Measurements from ENCODE around the gene SETBP1. TPM values are rescaled to one million over a fixed set of nuclear protein-coding genes. Genes with fewer than 3 reads are reported as not detected.

SETBP1 gene
- total and polyA plus RNA-seq, 8 donors = 19.7 to 27.5 (median 21.5) TPM

DNA sequence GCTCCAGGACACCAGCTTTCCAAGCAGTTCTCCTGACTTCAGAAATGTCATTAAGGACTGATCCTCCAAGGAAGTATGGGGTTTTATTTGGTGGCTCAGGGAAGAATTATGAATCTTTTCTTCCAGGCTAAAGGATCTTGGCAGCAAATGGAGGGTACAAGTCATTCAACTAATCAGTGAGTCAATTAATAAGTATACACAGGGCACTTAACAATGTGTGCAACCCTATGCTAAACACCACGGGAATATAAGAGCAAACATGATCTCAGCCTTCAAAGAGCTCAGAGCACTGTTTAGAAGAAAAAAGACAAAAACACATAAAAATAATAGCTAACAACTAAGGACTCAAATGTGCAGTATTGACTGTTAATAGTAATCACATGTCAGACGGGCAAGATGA lies 234.5 kb downstream of the SETBP1 start:
- H3K27me3 ChIP-seq = no peaks in the 10 kb centered on the region
- DNase-seq = no peak
- H3K36me3 ChIP-seq = no peaks in the 10 kb centered on the region
- no peaks in the 10 kb centered on the region for H3K9me3 ChIP-seq
- TF ChIP-seq CTCF (IDR thresholded peaks at IDR 0.05) = no peak
- H3K4me1 ChIP-seq = peaks cover 5 to 7% of the 10 kb centered on the region in 2 donors
- ATAC-seq = no peak
- intact Hi-C loops (cut with DNase I) = no loop called here
- H3K27ac ChIP-seq = no peak overlapping the region
- no peak overlapping the region for H3K4me3 ChIP-seq

GRCh38 chr18:44915661-44916060 lies 235.0 kb downstream of the SETBP1 start:
- no peaks in the 10 kb centered on the region for H3K9me3 ChIP-seq
- H3K27me3 ChIP-seq = no peaks in the 10 kb centered on the region
- DNase-seq = no peak
- H3K27ac ChIP-seq = no peak overlapping the region
- no peaks in the 10 kb centered on the region for H3K36me3 ChIP-seq
- TF ChIP-seq CTCF (IDR thresholded peaks at IDR 0.05) = no peak
- ATAC-seq = no peak
- intact Hi-C loops (cut with DNase I) = no loop called here
- peaks cover 5 to 7% of the 10 kb centered on the region in 2 donors for H3K4me1 ChIP-seq
- H3K4me3 ChIP-seq = no peak overlapping the region

DNA sequence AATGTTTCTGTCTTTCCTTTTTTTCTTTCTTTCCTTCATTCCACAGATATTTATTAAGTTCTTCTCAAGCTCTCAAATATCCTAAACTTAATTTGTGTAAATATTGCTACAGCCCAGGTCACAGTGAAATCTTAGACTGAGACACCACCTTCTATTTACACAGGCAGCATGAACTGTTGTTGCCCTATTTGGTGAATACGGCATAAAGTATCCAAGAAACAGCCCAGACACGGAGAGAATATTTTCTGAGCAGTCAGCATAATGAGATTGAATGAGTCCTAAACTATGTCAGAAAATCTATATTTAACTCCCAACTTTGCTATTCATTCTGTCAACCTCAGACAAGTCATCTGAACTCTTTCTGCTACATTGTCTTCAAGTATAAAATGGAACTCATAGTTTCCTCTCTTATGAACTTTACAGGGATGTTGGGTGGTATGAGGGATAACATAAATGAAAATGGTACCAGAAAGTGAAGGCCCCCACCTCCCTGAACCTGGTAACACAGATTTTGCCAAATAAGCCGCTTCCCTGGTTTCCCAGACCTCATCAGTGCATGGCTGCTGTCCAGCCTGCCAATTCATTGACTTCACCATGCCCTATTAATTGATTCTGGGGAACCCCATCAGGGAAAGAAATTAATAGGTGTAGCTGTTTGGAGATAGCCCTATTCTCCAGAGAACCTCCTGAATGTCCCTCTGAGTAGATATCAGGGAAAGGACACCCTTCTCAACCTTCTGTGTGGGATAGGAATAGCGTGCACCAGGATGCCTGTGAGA lies 235.9 kb downstream of the SETBP1 start:
- Histone ChIP-seq H3K4me1 (peaks cover 5 to 7% of the 10 kb centered on the region in 2 donors), H3K27ac (peak overlapping the region in 1 of 2 donors; percentile 9), H3K4me3 (no peak overlapping the region), H3K27me3 (no peaks in the 10 kb centered on the region), H3K9me3 (no peaks in the 10 kb centered on the region), H3K36me3 (no peaks in the 10 kb centered on the region)
- no peak for TF ChIP-seq CTCF (IDR thresholded peaks at IDR 0.05)
- peak; percentile 50 for ATAC-seq
- DNase-seq = no peak
- intact Hi-C loops (cut with DNase I) = no loop called here

- no peaks in the 10 kb centered on the region for H3K36me3 ChIP-seq
- ATAC-seq (peak; percentile 68), DNase-seq (peak in 1 of 4 donors; percentile 45)
- no peak overlapping the region for H3K4me3 ChIP-seq
- intact Hi-C loops (cut with DNase I) = no loop called here
- no peaks in the 10 kb centered on the region for H3K27me3 ChIP-seq
- no peaks in the 10 kb centered on the region for H3K9me3 ChIP-seq
- peak overlapping the region; percentile 9 to 34 for H3K27ac ChIP-seq
- peaks cover 5 to 7% of the 10 kb centered on the region in 2 donors for H3K4me1 ChIP-seq
- TF ChIP-seq CTCF (IDR thresholded peaks at IDR 0.05) = no peak
Measured at GRCh38 chr18:44917216-44918141, 236.8 kb downstream of the SETBP1 start.

DNA sequence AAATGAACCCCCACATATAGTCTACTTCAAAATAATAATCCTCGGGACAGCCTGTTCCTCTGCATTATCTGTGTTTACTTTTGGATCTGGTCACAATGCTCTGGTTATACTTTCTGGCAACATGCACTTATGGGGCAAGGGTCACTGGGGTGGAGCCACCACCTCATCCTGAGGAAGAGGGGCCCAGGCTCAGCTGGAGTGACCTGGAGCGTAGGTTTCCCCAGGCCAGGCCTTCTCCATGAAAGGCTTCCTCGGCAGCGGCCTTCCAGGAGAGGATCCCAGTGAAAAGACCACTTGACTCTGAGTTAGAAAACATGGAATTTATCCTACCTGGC lies 237.4 kb downstream of the SETBP1 start:
- Histone ChIP-seq H3K27me3 (no peaks in the 10 kb centered on the region), H3K27ac (peak overlapping the region in 1 of 2 donors; percentile 34), H3K9me3 (no peaks in the 10 kb centered on the region), H3K4me3 (no peak overlapping the region), H3K4me1 (peaks cover 5 to 7% of the 10 kb centered on the region in 2 donors), H3K36me3 (no peaks in the 10 kb centered on the region)
- intact Hi-C loops (cut with DNase I) = no loop called here
- ATAC-seq (no peak), DNase-seq (no peak)
- no peak for TF ChIP-seq CTCF (IDR thresholded peaks at IDR 0.05)

All from left lung (tissue), 10 donors.